Measurements from ENCODE around the gene MSLN. TPM values are rescaled to one million over a fixed set of nuclear protein-coding genes. Genes with fewer than 3 reads are reported as not detected.

Gene MSLN
- polyA plus RNA-seq, 2 of the 4 experiments (the other 2 are of a cell fraction) = 2.4 to 3.6 TPM

DNA sequence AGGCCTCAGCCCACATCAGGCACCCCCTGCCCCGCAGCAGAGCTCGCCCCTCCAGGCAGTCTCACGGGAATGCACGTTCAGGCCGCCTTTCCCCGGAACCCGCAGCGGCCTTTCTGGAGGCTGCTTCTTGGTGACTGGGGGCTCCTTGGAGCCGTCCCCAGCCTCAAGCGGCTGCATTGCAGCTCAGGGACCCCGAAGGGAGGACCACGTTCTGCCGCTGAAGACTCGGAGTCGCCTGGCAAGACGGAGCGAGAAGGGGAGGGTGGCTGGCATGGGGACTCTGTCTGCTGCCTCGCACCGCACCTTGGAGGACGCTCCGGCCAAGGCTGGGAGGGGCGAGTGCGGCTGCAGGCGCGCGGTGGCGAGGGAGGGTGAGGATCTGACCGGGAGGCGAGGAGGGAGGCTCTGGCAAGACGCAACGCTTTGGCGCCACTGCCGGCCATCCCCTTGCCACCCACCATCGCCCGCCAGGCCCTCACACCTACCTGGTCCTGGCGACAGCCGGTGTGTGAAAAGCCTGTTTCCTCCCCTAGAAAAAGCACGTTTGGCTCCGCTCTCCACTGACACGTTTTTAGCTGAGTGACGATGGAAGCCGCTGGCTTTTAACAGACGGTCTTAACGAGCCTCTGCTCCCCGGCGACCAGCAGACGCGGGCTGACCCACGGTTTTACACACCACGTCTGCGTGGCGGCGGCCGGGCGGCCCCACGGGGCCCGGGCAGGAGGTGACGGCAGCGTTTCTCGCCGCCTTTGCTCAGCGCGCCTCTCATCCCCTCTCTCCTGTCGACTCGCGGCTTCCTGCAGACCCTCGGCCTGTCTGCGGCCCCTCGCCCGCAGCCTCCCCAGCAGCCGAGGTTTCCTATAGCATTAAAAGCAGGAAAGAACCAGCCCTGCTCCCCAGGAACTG, 56.7 kb downstream of the MSLN start:
- POLR2A ChIA-PET = interaction anchor here (0.6 kb wide), 1 partner anchor 10 kb away, joined by 8 read pairs; no protein-coding TSS in a partner anchor

GRCh38 chr16:818132-818531, 57.6 kb downstream of the MSLN start:
- Histone ChIP-seq H3K4me3 (no peak overlapping the region), H3K27ac (no peak overlapping the region), H3K4me2 (no peak overlapping the region), H3K9me3 (peaks cover 3% of the 10 kb centered on the region; the same call in 1 of the 3 replicates), H3K4me1 (peaks cover 10% of the 10 kb centered on the region; the same call in 2 of the 3 replicates)
- POLR2A ChIA-PET = no interaction called here
- 40% methylated on average over 7 of the region's 8 CpGs for whole genome bisulfite sequencing (ENCODE audit: missing lambda C conversion rate)
- 0 out of 2 replicates have a peak, but pooled peaks have one; percentile 1 for TF ChIP-seq EHMT2 (IDR thresholded peaks at IDR 0.05; ENCODE audit: low read depth)
- TF ChIP-seq HOXA7 (CRISPR knock-in tag; IDR thresholded peaks at IDR 0.05) = no peak
- ATAC-seq (no peak), FAIRE-seq (no peak), DNase-seq (ENCODE audit: low read depth in 1 of 2, low spot score in 1 of 2) (no peak)
- CTCF ChIA-PET = interaction anchor here (2.5 to 5.0 kb wide), 2 partner anchors 238 to 285 kb away, joined by 10 to 32 read pairs; no protein-coding TSS in a partner anchor

More for the DNA sequence above, 56.7 kb downstream of the MSLN start:
- ATAC-seq (no peak), DNase-seq (ENCODE audit: low read depth in 1 of 2, low spot score in 1 of 2) (no peak), FAIRE-seq (no peak)
- Histone ChIP-seq H3K4me3 (no peak overlapping the region), H3K4me1 (peaks cover 11% of the 10 kb centered on the region; the same call in 2 of the 3 replicates), H3K4me2 (no peak overlapping the region), H3K9me3 (peaks cover 3% of the 10 kb centered on the region; the same call in 1 of the 3 replicates), H3K27ac (no peak overlapping the region)
- TF ChIP-seq GATA3 (IDR thresholded peaks at IDR 0.05; ENCODE audit: borderline replicate concordance) (no peak), CBX2 (IDR thresholded peaks at IDR 0.05; ENCODE audit: borderline replicate concordance, low read depth) (no peak), NFE2L2 (conservative IDR thresholded peaks at IDR 0.05; ENCODE audit: low read length) (no peak), RAD21 (conservative IDR thresholded peaks at IDR 0.05 in 1 of 2, IDR thresholded peaks at IDR 0.05 in 1 of 2) (no peak), POLR2AphosphoS2 (conservative IDR thresholded peaks at IDR 0.05; ENCODE audit: low read length) (no peak), BHLHE40 (IDR thresholded peaks at IDR 0.05; ENCODE audit: low read depth, low read length) (no peak)
- 55% methylated on average over 64 of the region's 71 CpGs for WGBS (ENCODE audit: missing lambda C conversion rate)
- CTCF ChIA-PET = interaction anchor here (2.5 to 5.0 kb wide), 2 partner anchors 239 to 286 kb away, joined by 10 to 32 read pairs; no protein-coding TSS in a partner anchor

Small RNA genes lying within 50 kb of the gene (small RNA-seq; reads per million reads assigned to genes)
- 0 reads per million in 6 experiments for gene MIR662

Other genes starting within 250 kb of the MSLN start
- 10.0 and 11.4 TPM in 2 replicates for gene CAPN15, start 233.0 kb upstream of the MSLN start, polyA plus RNA-seq (2011; rRNA removed)
- 31.3 to 33.9 TPM (median 33.3 TPM) in 3 replicates for gene CAPN15, start 233.0 kb upstream of the MSLN start, polyA plus RNA-seq (2017; fragmentation: RNase III; extraction: RNeasy Plus Mini Kit Qiagen cat#74134 plus additional on column Dnase treatment)
- 0.04 TPM in 1 of 2 replicates, not detected in the other for gene PRR35, start 200.3 kb upstream of the MSLN start, polyA plus RNA-seq (2011; rRNA removed)
- 0.04 to 0.10 TPM (median 0.04 TPM) in 3 replicates for gene PRR35, start 200.3 kb upstream of the MSLN start, polyA plus RNA-seq (2017; fragmentation: RNase III; extraction: RNeasy Plus Mini Kit Qiagen cat#74134 plus additional on column Dnase treatment)
- 0.03 and 0.13 TPM in 2 replicates for gene NHLRC4, start 193.7 kb upstream of the MSLN start, polyA plus RNA-seq (2011; rRNA removed)
- 0.07 to 0.09 TPM (median 0.08 TPM) in 3 replicates for gene NHLRC4, start 193.7 kb upstream of the MSLN start, polyA plus RNA-seq (2017; fragmentation: RNase III; extraction: RNeasy Plus Mini Kit Qiagen cat#74134 plus additional on column Dnase treatment)
- gene PIGQ, start 190.8 kb upstream of the MSLN start, polyA plus RNA-seq (2011; rRNA removed) = 13.2 and 15.7 TPM in 2 replicates
- 25.2 to 32.2 TPM (median 31.2 TPM) in 3 replicates for gene PIGQ, start 190.8 kb upstream of the MSLN start, polyA plus RNA-seq (2017; fragmentation: RNase III; extraction: RNeasy Plus Mini Kit Qiagen cat#74134 plus additional on column Dnase treatment)
- gene RAB40C, start 170.7 kb upstream of the MSLN start, polyA plus RNA-seq (2011; rRNA removed) = 4.4 and 4.9 TPM in 2 replicates
- gene RAB40C, start 170.7 kb upstream of the MSLN start, polyA plus RNA-seq (2017; fragmentation: RNase III; extraction: RNeasy Plus Mini Kit Qiagen cat#74134 plus additional on column Dnase treatment) = 8.1 to 9.7 TPM (median 8.5 TPM) in 3 replicates
- 0.05 TPM in 1 of 2 replicates, not detected in the other for gene WFIKKN1, start 129.7 kb upstream of the MSLN start, polyA plus RNA-seq (2011; rRNA removed)
- 0.15 to 0.23 TPM (median 0.17 TPM) in 3 replicates for gene WFIKKN1, start 129.7 kb upstream of the MSLN start, polyA plus RNA-seq (2017; fragmentation: RNase III; extraction: RNeasy Plus Mini Kit Qiagen cat#74134 plus additional on column Dnase treatment)
- 44.2 and 47.2 TPM in 2 replicates for gene METTL26, start 124.4 kb upstream of the MSLN start, polyA plus RNA-seq (2011; rRNA removed)
- 78.3 to 83.6 TPM (median 80.3 TPM) in 3 replicates for gene METTL26, start 124.4 kb upstream of the MSLN start, polyA plus RNA-seq (2017; fragmentation: RNase III; extraction: RNeasy Plus Mini Kit Qiagen cat#74134 plus additional on column Dnase treatment)
- 10.7 and 12.9 TPM in 2 replicates for gene MCRIP2, start 118.9 kb upstream of the MSLN start, polyA plus RNA-seq (2011; rRNA removed)
- 20.3 to 21.3 TPM (median 21.3 TPM) in 3 replicates for gene MCRIP2, start 118.9 kb upstream of the MSLN start, polyA plus RNA-seq (2017; fragmentation: RNase III; extraction: RNeasy Plus Mini Kit Qiagen cat#74134 plus additional on column Dnase treatment)
- 6.5 and 7.3 TPM in 2 replicates for gene WDR90, start 111.4 kb upstream of the MSLN start, polyA plus RNA-seq (2011; rRNA removed)
- 28.1 to 31.4 TPM (median 30.7 TPM) in 3 replicates for gene WDR90, start 111.4 kb upstream of the MSLN start, polyA plus RNA-seq (2017; fragmentation: RNase III; extraction: RNeasy Plus Mini Kit Qiagen cat#74134 plus additional on column Dnase treatment)
- 33.9 and 38.0 TPM in 2 replicates for gene RHOT2, start 92.6 kb upstream of the MSLN start, polyA plus RNA-seq (2011; rRNA removed)
- gene RHOT2, start 92.6 kb upstream of the MSLN start, polyA plus RNA-seq (2017; fragmentation: RNase III; extraction: RNeasy Plus Mini Kit Qiagen cat#74134 plus additional on column Dnase treatment) = 74.0 to 83.5 TPM (median 83.1 TPM) in 3 replicates
- 0.56 and 0.75 TPM in 2 replicates for gene RHBDL1, start 85.1 kb upstream of the MSLN start, polyA plus RNA-seq (2011; rRNA removed)
- 1.2 to 1.6 TPM (median 1.4 TPM) in 3 replicates for gene RHBDL1, start 85.1 kb upstream of the MSLN start, polyA plus RNA-seq (2017; fragmentation: RNase III; extraction: RNeasy Plus Mini Kit Qiagen cat#74134 plus additional on column Dnase treatment)
- gene STUB1, start 80.3 kb upstream of the MSLN start, polyA plus RNA-seq (2011; rRNA removed) = 53.2 and 60.6 TPM in 2 replicates
- 90.0 to 93.5 TPM (median 90.4 TPM) in 3 replicates for gene STUB1, start 80.3 kb upstream of the MSLN start, polyA plus RNA-seq (2017; fragmentation: RNase III; extraction: RNeasy Plus Mini Kit Qiagen cat#74134 plus additional on column Dnase treatment)
- gene JMJD8, start 76.4 kb upstream of the MSLN start, polyA plus RNA-seq (2011; rRNA removed) = 37.5 and 43.8 TPM in 2 replicates
- 72.6 to 77.0 TPM (median 73.7 TPM) in 3 replicates for gene JMJD8, start 76.4 kb upstream of the MSLN start, polyA plus RNA-seq (2017; fragmentation: RNase III; extraction: RNeasy Plus Mini Kit Qiagen cat#74134 plus additional on column Dnase treatment)
- gene WDR24, start 70.3 kb upstream of the MSLN start, polyA plus RNA-seq (2011; rRNA removed) = 2.7 and 3.0 TPM in 2 replicates
- gene WDR24, start 70.3 kb upstream of the MSLN start, polyA plus RNA-seq (2017; fragmentation: RNase III; extraction: RNeasy Plus Mini Kit Qiagen cat#74134 plus additional on column Dnase treatment) = 5.6 to 7.6 TPM (median 6.6 TPM) in 3 replicates
- 0.53 and 0.54 TPM in 2 replicates for gene FBXL16, start 54.9 kb upstream of the MSLN start, polyA plus RNA-seq (2011; rRNA removed)
- 1.1 to 1.4 TPM (median 1.2 TPM) in 3 replicates for gene FBXL16, start 54.9 kb upstream of the MSLN start, polyA plus RNA-seq (2017; fragmentation: RNase III; extraction: RNeasy Plus Mini Kit Qiagen cat#74134 plus additional on column Dnase treatment)
- 33.8 and 41.0 TPM in 2 replicates for gene METRN, start 45.6 kb upstream of the MSLN start, polyA plus RNA-seq (2011; rRNA removed)
- 72.7 to 82.2 TPM (median 81.0 TPM) in 3 replicates for gene METRN, start 45.6 kb upstream of the MSLN start, polyA plus RNA-seq (2017; fragmentation: RNase III; extraction: RNeasy Plus Mini Kit Qiagen cat#74134 plus additional on column Dnase treatment)
- gene ANTKMT, start 39.6 kb upstream of the MSLN start, polyA plus RNA-seq (2011; rRNA removed) = 10.9 and 11.9 TPM in 2 replicates
- 49.2 to 55.8 TPM (median 55.2 TPM) in 3 replicates for gene ANTKMT, start 39.6 kb upstream of the MSLN start, polyA plus RNA-seq (2017; fragmentation: RNase III; extraction: RNeasy Plus Mini Kit Qiagen cat#74134 plus additional on column Dnase treatment)
- 1.1 and 1.7 TPM in 2 replicates for gene CCDC78, start 34.3 kb upstream of the MSLN start, polyA plus RNA-seq (2011; rRNA removed)
- gene CCDC78, start 34.3 kb upstream of the MSLN start, polyA plus RNA-seq (2017; fragmentation: RNase III; extraction: RNeasy Plus Mini Kit Qiagen cat#74134 plus additional on column Dnase treatment) = 4.7 to 5.9 TPM (median 5.6 TPM) in 3 replicates
- 3.5 and 4.4 TPM in 2 replicates for gene HAGHL, start 33.6 kb upstream of the MSLN start, polyA plus RNA-seq (2011; rRNA removed)
- gene HAGHL, start 33.6 kb upstream of the MSLN start, polyA plus RNA-seq (2017; fragmentation: RNase III; extraction: RNeasy Plus Mini Kit Qiagen cat#74134 plus additional on column Dnase treatment) = 21.4 to 22.0 TPM (median 21.7 TPM) in 3 replicates
- 17.4 and 19.3 TPM in 2 replicates for gene CIAO3, start 19.7 kb upstream of the MSLN start, polyA plus RNA-seq (2011; rRNA removed)
- gene CIAO3, start 19.7 kb upstream of the MSLN start, polyA plus RNA-seq (2017; fragmentation: RNase III; extraction: RNeasy Plus Mini Kit Qiagen cat#74134 plus additional on column Dnase treatment) = 20.9 to 24.6 TPM (median 23.0 TPM) in 3 replicates
- gene RPUSD1, start 27.6 kb downstream of the MSLN start, polyA plus RNA-seq (2011; rRNA removed) = 10.6 and 10.8 TPM in 2 replicates
- gene RPUSD1, start 27.6 kb downstream of the MSLN start, polyA plus RNA-seq (2017; fragmentation: RNase III; extraction: RNeasy Plus Mini Kit Qiagen cat#74134 plus additional on column Dnase treatment) = 26.9 to 29.3 TPM (median 29.0 TPM) in 3 replicates
- gene CHTF18, start 27.9 kb downstream of the MSLN start, polyA plus RNA-seq (2011; rRNA removed) = 4.8 and 5.1 TPM in 2 replicates
- gene CHTF18, start 27.9 kb downstream of the MSLN start, polyA plus RNA-seq (2017; fragmentation: RNase III; extraction: RNeasy Plus Mini Kit Qiagen cat#74134 plus additional on column Dnase treatment) = 32.5 to 36.7 TPM (median 33.8 TPM) in 3 replicates
- not detected in 2 replicates for gene GNG13, start 40.0 kb downstream of the MSLN start, polyA plus RNA-seq (2011; rRNA removed)
- gene GNG13, start 40.0 kb downstream of the MSLN start, polyA plus RNA-seq (2017; fragmentation: RNase III; extraction: RNeasy Plus Mini Kit Qiagen cat#74134 plus additional on column Dnase treatment) = 0.09 TPM in 1 of 3 replicates, not detected in the others
- 10.9 and 16.0 TPM in 2 replicates for gene LMF1, start 210.2 kb downstream of the MSLN start, polyA plus RNA-seq (2011; rRNA removed)
- 8.5 to 10.6 TPM (median 8.8 TPM) in 3 replicates for gene LMF1, start 210.2 kb downstream of the MSLN start, polyA plus RNA-seq (2017; fragmentation: RNase III; extraction: RNeasy Plus Mini Kit Qiagen cat#74134 plus additional on column Dnase treatment)
- gene SOX8, start 221.0 kb downstream of the MSLN start, polyA plus RNA-seq (2011; rRNA removed) = 0.06 and 0.07 TPM in 2 replicates
- gene SOX8, start 221.0 kb downstream of the MSLN start, polyA plus RNA-seq (2017; fragmentation: RNase III; extraction: RNeasy Plus Mini Kit Qiagen cat#74134 plus additional on column Dnase treatment) = 0.12 to 0.22 TPM (median 0.14 TPM) in 3 replicates